OCI-LY7 (cell line): Measurements from ENCODE around the gene LRRC75A.

Experiments
- EZH2phosphoT487 ChIP-seq: fragments of 200-600 bp; sonication (generic); IDR thresholded peaks from 2 replicates; pipeline ENCODE4 v1.6.1; 2018; ENCODE audit warnings: low read depth, borderline replicate concordance, mild to moderate bottlenecking, mixed run types, antibody characterized with exemption, low read length, moderate library complexity, mixed read lengths
- TF ChIP-seq, protein P1 (sequence below): fragments of 200-600 bp; sonication (generic); conservative IDR thresholded peaks from 2 replicates; pipeline ENCODE4 v1.5.1; 2014; ENCODE audit warnings: mild to moderate bottlenecking, antibody characterized with exemption, low read length, moderate library complexity, mixed read lengths

DNA sequence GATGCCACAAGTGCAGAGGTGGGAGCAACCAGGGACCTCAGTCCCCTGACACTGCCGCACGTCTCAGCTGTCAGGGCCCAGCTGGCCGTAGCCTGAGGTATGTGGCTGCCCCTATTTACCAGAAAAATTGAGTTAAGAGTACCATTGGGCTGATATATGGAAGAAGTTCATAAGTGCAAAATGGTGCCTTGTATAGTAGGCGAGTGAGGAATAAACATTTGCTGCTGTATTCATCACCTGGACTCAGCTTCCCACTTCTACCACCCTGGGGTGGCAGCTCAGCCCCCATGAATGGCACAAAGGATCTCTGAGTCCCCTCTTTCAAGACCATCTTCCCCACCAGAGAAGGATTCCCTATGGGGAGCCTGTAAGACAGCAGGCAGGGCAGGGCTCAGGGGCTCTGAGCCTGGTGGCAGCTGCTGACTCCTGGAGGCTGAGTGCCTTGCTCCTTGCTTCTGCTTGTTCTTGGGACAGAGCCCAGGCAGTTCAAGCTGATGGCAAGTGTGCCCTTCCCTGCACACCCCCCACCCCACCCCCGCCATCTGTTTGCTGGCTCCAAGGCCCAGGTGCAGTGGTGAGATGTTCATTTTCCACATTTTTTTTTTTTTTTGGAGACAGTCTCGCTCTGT, 47.6 kb downstream of the LRRC75A start:
- TF ChIP-seq, protein P1, sequence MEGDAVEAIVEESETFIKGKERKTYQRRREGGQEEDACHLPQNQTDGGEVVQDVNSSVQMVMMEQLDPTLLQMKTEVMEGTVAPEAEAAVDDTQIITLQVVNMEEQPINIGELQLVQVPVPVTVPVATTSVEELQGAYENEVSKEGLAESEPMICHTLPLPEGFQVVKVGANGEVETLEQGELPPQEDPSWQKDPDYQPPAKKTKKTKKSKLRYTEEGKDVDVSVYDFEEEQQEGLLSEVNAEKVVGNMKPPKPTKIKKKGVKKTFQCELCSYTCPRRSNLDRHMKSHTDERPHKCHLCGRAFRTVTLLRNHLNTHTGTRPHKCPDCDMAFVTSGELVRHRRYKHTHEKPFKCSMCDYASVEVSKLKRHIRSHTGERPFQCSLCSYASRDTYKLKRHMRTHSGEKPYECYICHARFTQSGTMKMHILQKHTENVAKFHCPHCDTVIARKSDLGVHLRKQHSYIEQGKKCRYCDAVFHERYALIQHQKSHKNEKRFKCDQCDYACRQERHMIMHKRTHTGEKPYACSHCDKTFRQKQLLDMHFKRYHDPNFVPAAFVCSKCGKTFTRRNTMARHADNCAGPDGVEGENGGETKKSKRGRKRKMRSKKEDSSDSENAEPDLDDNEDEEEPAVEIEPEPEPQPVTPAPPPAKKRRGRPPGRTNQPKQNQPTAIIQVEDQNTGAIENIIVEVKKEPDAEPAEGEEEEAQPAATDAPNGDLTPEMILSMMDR: no peak
- no peak for TF ChIP-seq EZH2phosphoT487
